Mesendoderm (in vitro differentiated cells): ENCODE data around the gene KPNB1.
"Not testable (repeated sequence)": the region's sequence is repeated elsewhere in the genome, so short reads cannot be mapped to it uniquely, and the experiment has no call there.

Experiments
- DNase-seq: peaks from one replicate; pipeline ENCODE4 v3.0.0; 2013
- H2AK5ac ChIP-seq: 2 replicates; pipeline ENCODE4 v1.6.1; 2013; ENCODE audit warnings: low read length, inconsistent platforms
- H2BK120ac ChIP-seq: 2 replicates; pipeline ENCODE4 v1.6.1; 2013; ENCODE audit warnings: low read depth, mild to moderate bottlenecking, low read length, moderate library complexity, mixed read lengths
- H2BK15ac ChIP-seq: replicated peaks from 2 replicates; pipeline ENCODE4 v1.6.1; 2013; ENCODE audit warnings: low read depth, mild to moderate bottlenecking, moderate library complexity
- H2BK5ac ChIP-seq: 2 replicates; pipeline ENCODE4 v1.6.1; 2013; ENCODE audit warnings: low read length, inconsistent platforms
- H3K18ac ChIP-seq: 2 replicates; pipeline ENCODE4 v1.6.1; 2013; ENCODE audit warnings: mild to moderate bottlenecking, low read length, mixed read lengths
- H3K23ac ChIP-seq: one replicate; pipeline ENCODE4 v1.6.1; 2013; ENCODE audit warnings: low read length
- H3K27ac ChIP-seq: 2 replicates; pipeline ENCODE4 v1.5.1; 2013; ENCODE audit warnings: low read depth, mild to moderate bottlenecking, inconsistent platforms, low read length, moderate library complexity
- H3K27me3 ChIP-seq: 2 replicates; pipeline ENCODE4 v1.6.1; 2013; ENCODE audit warnings: low read length, control low read depth, mild to moderate bottlenecking, inconsistent platforms; ENCODE audit not compliant: insufficient read depth, poor library complexity
- H3K36me3 ChIP-seq: 2 replicates; pipeline ENCODE4 v1.6.1; 2013; ENCODE audit warnings: low read length, inconsistent platforms; ENCODE audit not compliant: control insufficient read depth, insufficient read depth
- H3K4ac ChIP-seq: one replicate; pipeline ENCODE4 v1.6.1; 2013; ENCODE audit warnings: low read depth, mild to moderate bottlenecking, low read length, moderate library complexity
- H3K4me1 ChIP-seq: 2 replicates; pipeline ENCODE4 v1.6.1; 2013; ENCODE audit warnings: low read depth, low read length, inconsistent platforms; ENCODE audit not compliant: control insufficient read depth
- H3K4me2 ChIP-seq: 2 replicates; pipeline ENCODE4 v1.6.1; 2013; ENCODE audit warnings: low read length
- H3K4me3 ChIP-seq: 2 replicates; pipeline ENCODE4 v1.5.1; 2013; ENCODE audit warnings: mild to moderate bottlenecking, low read length
- H3K56ac ChIP-seq: one replicate; pipeline ENCODE4 v1.6.1; 2013; ENCODE audit warnings: low read length
- H3K79me1 ChIP-seq: 2 replicates; pipeline ENCODE4 v1.6.1; 2013; ENCODE audit warnings: low read length, inconsistent platforms
- H3K79me2 ChIP-seq: 2 replicates; pipeline ENCODE4 v1.6.1; 2013; ENCODE audit warnings: mild to moderate bottlenecking, low read length; ENCODE audit not compliant: control insufficient read depth, insufficient read depth
- H3K9ac ChIP-seq: 2 replicates; pipeline ENCODE4 v1.6.1; 2013; ENCODE audit warnings: low read length, inconsistent platforms
- H4K5ac ChIP-seq: one replicate; pipeline ENCODE4 v1.6.1; 2013; ENCODE audit warnings: low read length
- H4K8ac ChIP-seq: one replicate; pipeline ENCODE4 v1.6.1; 2013; ENCODE audit warnings: low read depth, mild to moderate bottlenecking, control low read depth, low read length, moderate library complexity
- WGBS: extraction: QIAGEN DNeasy Blood & Tissue Kit; methylation state at CpG from one replicate; pipeline ENCODE4 v1.1.7; 2013; ENCODE audit warnings: low lambda C conversion rate, missing lambda C conversion rate; ENCODE audit not compliant: insufficient coverage; ENCODE audit errors: extremely low coverage; 5-methylcytosine and 5-hydroxymethylcytosine counted together

Gene KPNB1

DNA sequence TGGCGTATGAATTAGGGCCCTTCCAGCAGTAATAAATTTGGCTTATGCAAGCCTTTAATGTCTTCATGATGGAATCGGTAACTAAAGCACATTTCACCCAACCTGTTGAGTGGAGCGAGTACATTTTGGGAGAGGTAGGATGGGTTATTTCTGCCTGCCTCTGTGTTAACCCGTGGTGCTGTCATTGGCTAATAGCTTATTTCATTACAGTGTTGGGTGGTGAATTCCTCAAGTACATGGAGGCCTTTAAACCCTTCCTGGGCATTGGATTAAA lies 26.4 kb downstream of the KPNB1 start:
- no peak overlapping the region for H3K27ac ChIP-seq
- no peak overlapping the region for H2BK120ac ChIP-seq

DNA sequence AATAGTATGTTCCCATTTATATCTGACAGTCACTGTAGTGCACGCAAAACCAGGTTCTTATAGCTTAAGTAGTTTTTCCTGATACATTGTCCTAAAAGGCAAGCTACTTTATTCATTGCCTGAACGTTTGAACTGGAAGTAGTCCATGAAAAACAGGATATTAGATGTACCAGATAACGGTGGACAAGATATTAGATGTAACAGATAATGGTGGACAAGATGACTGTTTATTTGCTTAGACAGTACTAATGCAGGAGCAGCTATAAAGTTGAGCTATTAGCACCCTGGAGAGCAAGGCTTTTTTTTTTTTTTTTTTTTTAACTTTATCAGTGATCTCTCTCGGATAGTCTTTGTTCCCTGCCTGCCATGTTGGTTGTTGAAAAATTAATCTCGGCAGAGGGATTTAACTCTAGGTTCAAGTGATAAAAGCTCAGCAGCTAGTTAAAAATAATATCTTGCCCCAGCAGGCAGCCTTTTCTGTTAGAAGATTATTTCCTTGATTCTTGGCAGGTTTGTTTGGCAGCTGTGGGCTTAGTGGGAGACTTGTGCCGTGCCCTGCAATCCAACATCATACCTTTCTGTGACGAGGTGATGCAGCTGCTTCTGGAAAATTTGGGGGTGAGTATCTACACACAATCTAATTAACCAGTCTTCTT lies 26.9 kb downstream of the KPNB1 start:
- no peak overlapping the region for H3K27ac ChIP-seq
- peaks cover 15% of the 10 kb centered on the region for H3K79me1 ChIP-seq
- DNase-seq: no peak
- H4K5ac ChIP-seq: no peak overlapping the region
- no peak overlapping the region for H4K8ac ChIP-seq
- H3K18ac ChIP-seq: no peak overlapping the region
- H3K27me3 ChIP-seq: no peaks in the 10 kb centered on the region
- no peak overlapping the region for H2BK15ac ChIP-seq
- no peak overlapping the region for H3K56ac ChIP-seq
- H3K9ac ChIP-seq: no peak overlapping the region
- H2BK5ac ChIP-seq: no peak overlapping the region
- no peak overlapping the region for H3K4ac ChIP-seq
- H3K23ac ChIP-seq: no peak overlapping the region
- H3K4me1 ChIP-seq: no peaks in the 10 kb centered on the region
- no peak overlapping the region for H3K4me2 ChIP-seq
- H3K79me2 ChIP-seq: peaks cover 4% of the 10 kb centered on the region
- no peak overlapping the region for H2AK5ac ChIP-seq
- peaks cover 46% of the 10 kb centered on the region for H3K36me3 ChIP-seq
- H2BK120ac ChIP-seq: no peak overlapping the region
- WGBS: no CpG with 5 or more reads among the region's 7 CpGs
- no peak overlapping the region for H3K4me3 ChIP-seq

More for the DNA sequence above, 26.4 kb downstream of the KPNB1 start:
- Histone ChIP-seq H4K5ac (no peak overlapping the region), H3K9ac (no peak overlapping the region), H3K56ac (no peak overlapping the region), H3K4me3 (no peak overlapping the region), H3K79me2 (peaks cover 4% of the 10 kb centered on the region), H2AK5ac (no peak overlapping the region), H2BK15ac (no peak overlapping the region), H3K4me1 (no peaks in the 10 kb centered on the region), H3K4ac (no peak overlapping the region), H3K27me3 (no peaks in the 10 kb centered on the region), H4K8ac (no peak overlapping the region), H3K79me1 (peaks cover 15% of the 10 kb centered on the region), H3K4me2 (no peak overlapping the region), H3K36me3 (peaks cover 45% of the 10 kb centered on the region), H2BK5ac (no peak overlapping the region), H3K18ac (no peak overlapping the region), H3K23ac (no peak overlapping the region)
- DNase-seq: no peak
- no CpG with 5 or more reads among the region's 4 CpGs for WGBS

DNA sequence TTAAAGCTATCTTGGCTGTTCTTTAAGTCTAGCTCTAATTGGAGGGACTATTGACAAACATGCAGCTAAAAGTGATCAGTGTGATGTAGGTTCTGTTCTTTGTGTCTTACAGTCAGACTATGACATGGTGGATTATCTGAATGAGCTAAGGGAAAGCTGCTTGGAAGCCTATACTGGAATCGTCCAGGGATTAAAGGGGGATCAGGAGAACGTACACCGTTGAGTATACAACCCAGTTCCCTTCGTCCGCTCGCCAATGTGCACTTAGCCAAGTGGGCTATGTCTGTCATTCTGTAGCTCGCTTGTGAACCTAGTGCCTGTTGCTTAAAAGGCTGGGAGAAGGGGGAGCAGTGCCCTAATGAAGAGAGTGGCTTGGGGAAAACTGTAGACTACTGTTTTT lies 28.5 kb downstream of the KPNB1 start:
- DNase-seq: no peak
- H3K4me2 ChIP-seq: no peak overlapping the region
- H4K8ac ChIP-seq: no peak overlapping the region
- H2BK5ac ChIP-seq: no peak overlapping the region
- H4K5ac ChIP-seq: no peak overlapping the region
- H3K23ac ChIP-seq: no peak overlapping the region
- no peak overlapping the region for H3K9ac ChIP-seq
- WGBS: no CpG with 5 or more reads among the region's 7 CpGs
- H3K27me3 ChIP-seq: no peaks in the 10 kb centered on the region
- H3K56ac ChIP-seq: no peak overlapping the region
- no peaks in the 10 kb centered on the region for H3K4me1 ChIP-seq
- H3K27ac ChIP-seq: no peak overlapping the region
- no peak overlapping the region for H3K4me3 ChIP-seq
- H3K79me2 ChIP-seq: peaks cover 3% of the 10 kb centered on the region
- peaks cover 13% of the 10 kb centered on the region for H3K79me1 ChIP-seq
- no peak overlapping the region for H3K4ac ChIP-seq
- H2BK120ac ChIP-seq: no peak overlapping the region
- H3K18ac ChIP-seq: no peak overlapping the region
- H3K36me3 ChIP-seq: peaks cover 47% of the 10 kb centered on the region
- no peak overlapping the region for H2BK15ac ChIP-seq
- no peak overlapping the region for H2AK5ac ChIP-seq

DNA sequence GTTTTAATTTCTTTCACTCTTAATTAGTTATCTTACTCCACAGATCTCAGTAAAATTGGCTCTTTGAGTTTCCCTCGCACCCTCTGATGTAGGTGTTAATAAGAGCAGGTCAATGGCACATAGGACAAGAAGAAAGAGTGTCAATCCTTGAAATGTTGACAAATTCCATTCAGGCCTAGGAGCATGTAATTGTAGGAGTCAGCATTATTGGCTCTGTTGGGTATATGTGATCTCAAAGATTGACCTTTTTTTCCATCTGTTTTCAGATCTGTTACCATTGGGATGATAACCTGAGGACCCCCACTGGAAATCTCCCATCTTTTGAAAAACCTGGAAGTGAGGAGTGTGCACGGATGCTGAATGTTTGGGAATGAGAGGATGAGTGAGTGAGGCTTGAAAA lies 32.4 kb downstream of the KPNB1 start:
- Histone ChIP-seq H3K36me3 (peaks cover 30% of the 10 kb centered on the region), H2BK120ac (no peak overlapping the region), H4K8ac (no peak overlapping the region), H4K5ac (no peak overlapping the region), H3K27ac (no peak overlapping the region), H3K4me2 (no peak overlapping the region), H2AK5ac (no peak overlapping the region), H3K79me2 (no peaks in the 10 kb centered on the region), H3K23ac (no peak overlapping the region), H3K4me1 (no peaks in the 10 kb centered on the region), H2BK15ac (no peak overlapping the region), H3K4me3 (no peak overlapping the region), H2BK5ac (no peak overlapping the region), H3K56ac (no peak overlapping the region), H3K4ac (no peak overlapping the region), H3K9ac (no peak overlapping the region), H3K18ac (no peak overlapping the region), H3K27me3 (no peaks in the 10 kb centered on the region), H3K79me1 (peaks cover 2% of the 10 kb centered on the region)
- WGBS: no CpG with 5 or more reads among the region's 2 CpGs
- DNase-seq: no peak

DNA sequence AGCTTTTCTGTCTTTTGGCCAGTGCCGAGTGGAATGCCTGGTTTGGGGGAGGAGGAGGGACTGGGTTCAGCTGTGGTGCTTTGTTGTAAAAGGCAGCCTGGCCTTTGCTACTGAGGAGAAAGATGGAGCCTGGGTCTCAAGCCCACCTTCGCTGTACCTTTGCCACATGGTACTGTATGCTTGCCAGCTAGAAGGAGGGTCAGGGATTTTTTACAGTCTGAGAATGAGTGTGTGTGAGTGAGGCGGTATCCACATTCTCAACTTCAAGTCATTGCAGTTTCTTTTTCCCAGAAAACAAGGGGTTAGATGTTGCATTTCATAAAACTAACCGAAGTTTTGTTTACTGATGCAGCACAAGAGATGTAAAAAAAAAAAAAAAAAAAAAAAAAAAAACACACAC lies 33.0 kb downstream of the KPNB1 start:
- WGBS: no CpG with 5 or more reads among the region's 4 CpGs

DNA sequence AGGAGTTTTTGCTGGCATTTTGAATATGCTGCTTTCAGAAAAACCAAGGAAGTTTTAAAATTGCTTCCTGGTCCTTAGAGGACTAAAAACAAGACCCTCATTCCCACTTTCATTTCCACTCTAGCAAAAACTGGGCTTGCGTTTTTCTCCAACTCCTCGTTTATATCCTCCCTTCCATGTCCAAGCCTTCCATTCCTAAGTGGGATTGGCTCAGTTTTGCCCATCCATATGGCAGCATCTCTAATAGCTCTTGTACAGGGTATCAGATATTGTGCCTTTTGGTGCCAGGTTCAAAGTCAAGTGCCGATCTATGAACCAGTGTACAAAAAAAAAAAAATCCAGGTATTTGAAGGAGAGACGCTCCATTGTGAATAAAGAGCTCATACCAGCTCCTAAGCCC lies 34.3 kb downstream of the KPNB1 start:
- no peak for DNase-seq
- Histone ChIP-seq H3K4me1 (no peaks in the 10 kb centered on the region), H3K27ac (no peak overlapping the region), H3K27me3 (no peaks in the 10 kb centered on the region), H2BK120ac (no peak overlapping the region), H3K9ac (no peak overlapping the region), H2BK5ac (no peak overlapping the region), H4K8ac (no peak overlapping the region), H3K23ac (no peak overlapping the region), H2AK5ac (no peak overlapping the region), H3K56ac (no peak overlapping the region), H3K79me1 (peaks cover 2% of the 10 kb centered on the region), H4K5ac (no peak overlapping the region), H2BK15ac (no peak overlapping the region), H3K36me3 (peaks cover 22% of the 10 kb centered on the region), H3K4me2 (no peak overlapping the region), H3K79me2 (no peaks in the 10 kb centered on the region), H3K4ac (no peak overlapping the region), H3K4me3 (no peak overlapping the region), H3K18ac (no peak overlapping the region)
- WGBS: no CpG with 5 or more reads among the region's 4 CpGs

More for the DNA sequence above, 33.0 kb downstream of the KPNB1 start:
- H2BK15ac ChIP-seq, H3K4me3 ChIP-seq, H4K8ac ChIP-seq, H3K4ac ChIP-seq, DNase-seq, H3K27me3 ChIP-seq, H4K5ac ChIP-seq, H2AK5ac ChIP-seq, H3K23ac ChIP-seq, H3K79me1 ChIP-seq, H3K4me1 ChIP-seq, H2BK120ac ChIP-seq, H3K79me2 ChIP-seq, H2BK5ac ChIP-seq, H3K9ac ChIP-seq, H3K4me2 ChIP-seq, H3K56ac ChIP-seq, H3K18ac ChIP-seq, H3K27ac ChIP-seq: not testable (repeated sequence)
- H3K36me3 ChIP-seq: peaks cover 27% of the 10 kb centered on the region
